HG02870 (cell line): ENCODE measurements around the gene TULP3.

ENCODE experiments used
- ATAC-seq: cut with Tn5 transposase; IDR thresholded peaks from one replicate; pipeline ENCODE4 v1.9.1; 2021; ENCODE audit warnings: mild to moderate bottlenecking, moderate library complexity; ENCODE audit not compliant: unreplicated experiment

Gene TULP3

GRCh38 chr12:2963760-2964292 lies 73.1 kb downstream of the TULP3 start:
- no peak for ATAC-seq

DNA sequence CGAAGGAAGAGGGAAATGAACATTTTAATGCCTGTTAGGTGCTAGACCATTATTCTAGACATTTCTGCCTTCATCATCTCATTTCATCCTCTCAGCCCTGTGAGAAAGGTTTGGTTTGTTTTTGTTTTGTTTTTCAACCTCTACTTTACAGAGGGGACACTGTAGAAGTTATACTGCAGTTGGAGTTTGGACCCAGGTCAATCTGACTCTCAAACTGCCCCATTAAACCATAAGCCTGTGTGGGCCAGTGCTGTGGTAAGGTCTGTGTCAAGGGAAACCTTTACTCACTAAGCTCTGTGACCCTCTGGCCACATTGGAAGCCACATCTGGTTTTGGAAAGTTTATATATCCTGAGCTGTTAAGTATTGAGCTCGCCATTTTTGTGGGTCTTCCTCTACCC lies 77.0 kb downstream of the TULP3 start:
- no peak for ATAC-seq

GRCh38 chr12:2970744-2971143 lies 80.1 kb downstream of the TULP3 start:
- ATAC-seq = no peak

DNA sequence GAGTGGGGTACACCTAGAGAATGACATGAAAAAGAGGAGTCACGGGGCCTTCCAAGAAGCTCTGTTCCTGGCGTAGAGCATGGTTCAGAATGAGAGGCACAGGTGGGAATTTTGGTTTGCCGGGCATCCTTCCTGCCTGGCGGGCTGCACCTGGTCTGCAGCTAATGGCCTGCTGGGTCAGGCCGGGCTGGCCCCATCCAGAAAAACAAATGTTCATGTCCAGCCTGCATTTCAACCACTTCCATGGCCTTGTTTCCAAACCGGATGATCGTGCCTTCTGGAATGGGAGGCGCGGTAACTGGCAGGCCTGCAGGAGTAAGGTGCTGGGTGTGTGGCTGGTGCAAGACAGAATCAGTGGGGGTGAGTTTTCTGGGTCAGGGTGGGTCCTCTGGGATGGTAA lies 82.9 kb downstream of the TULP3 start:
- no peak for ATAC-seq

DNA sequence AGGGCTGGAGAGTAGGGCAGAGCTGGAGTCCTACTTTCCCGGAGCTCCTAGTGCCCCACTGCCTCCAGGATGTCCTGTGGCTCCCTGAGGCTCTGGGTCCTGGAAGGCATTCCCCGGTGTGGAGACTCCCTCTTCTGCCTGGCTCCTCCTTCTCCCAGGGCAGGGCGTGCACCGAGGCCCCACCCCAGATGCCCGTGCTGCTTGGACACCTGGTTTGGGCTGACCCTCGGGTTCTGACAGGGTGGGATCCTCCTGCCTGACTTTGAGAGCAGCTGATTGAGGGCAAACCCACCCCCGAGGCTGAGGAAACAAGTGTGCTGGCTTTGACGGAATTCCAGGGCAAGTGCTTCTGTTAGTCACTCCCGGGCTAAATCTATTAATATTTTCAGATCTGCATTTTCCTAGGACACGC lies 83.9 kb downstream of the TULP3 start:
- no peak for ATAC-seq

- ATAC-seq = no peak
Measured at GRCh38 chr12:2976581-2976996, 85.9 kb downstream of the TULP3 start.

DNA sequence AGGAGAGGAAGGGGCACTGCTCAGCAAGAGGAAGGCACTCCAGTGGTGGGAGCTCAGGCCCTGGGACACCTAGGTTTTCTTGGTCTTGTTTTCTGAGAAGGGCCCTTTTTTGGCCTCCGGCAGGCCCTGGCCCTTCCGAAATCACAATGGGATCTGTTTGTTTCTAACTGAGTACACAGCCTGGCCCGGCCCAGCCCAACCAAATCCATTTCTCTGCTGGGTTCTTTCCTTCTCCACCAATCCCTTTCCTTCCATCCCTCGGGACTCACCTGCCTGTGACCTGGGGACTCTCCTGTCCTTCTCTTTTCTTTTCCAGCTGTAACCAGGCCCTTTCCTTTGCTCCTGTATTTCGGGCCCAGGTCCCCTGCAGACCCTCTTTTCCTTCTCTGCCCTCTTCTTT lies 87.1 kb downstream of the TULP3 start:
- no peak for ATAC-seq

GRCh38 chr12:2979806-2980205 lies 89.1 kb downstream of the TULP3 start:
- ATAC-seq = no peak

- no peak for ATAC-seq
Measured at GRCh38 chr12:2980630-2981029, 89.9 kb downstream of the TULP3 start.

DNA sequence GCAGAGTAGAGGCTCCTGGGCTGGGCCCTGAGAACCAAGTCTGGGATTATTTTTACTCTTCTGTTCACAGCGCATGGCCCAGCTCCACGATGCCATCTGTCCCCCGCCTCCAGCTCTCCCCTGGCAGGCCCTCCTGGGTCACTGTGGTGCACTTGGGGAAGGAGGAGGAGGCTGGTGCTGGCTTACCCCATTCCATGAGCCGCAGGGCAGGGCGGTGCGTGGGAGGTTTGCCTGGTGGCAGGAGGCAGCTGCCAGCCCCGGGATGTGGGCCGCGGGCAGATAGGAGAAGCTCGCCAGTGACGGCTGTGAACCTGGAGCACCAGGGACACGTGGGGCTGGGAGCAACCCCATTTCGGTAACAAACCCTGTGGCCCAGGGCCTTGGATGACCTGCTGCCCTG lies 91.7 kb downstream of the TULP3 start:
- ATAC-seq = no peak

- ATAC-seq = no peak
Measured at GRCh38 chr12:2984249-2984648, 93.6 kb downstream of the TULP3 start.

- ATAC-seq = no peak
Measured at GRCh38 chr12:2984698-2985097, 94.0 kb downstream of the TULP3 start.

DNA sequence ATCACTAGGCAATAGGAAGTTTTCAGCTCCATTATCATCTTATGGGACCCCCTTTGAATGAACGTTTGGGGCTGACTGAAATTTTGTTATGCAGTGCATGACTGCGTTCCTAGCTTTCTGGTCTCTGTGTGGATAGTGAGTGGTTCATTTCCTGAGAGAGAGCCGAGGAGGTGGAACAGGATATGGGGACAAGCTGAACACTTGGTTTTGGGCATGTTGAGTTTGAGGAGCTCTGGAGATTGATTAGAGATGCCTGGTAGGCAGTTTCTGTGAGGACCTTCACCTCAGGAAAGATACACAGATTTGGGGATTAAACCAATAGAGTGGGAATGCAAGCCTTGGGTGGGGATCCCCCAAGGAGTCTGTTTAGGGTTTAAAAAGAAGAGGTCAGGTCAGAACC lies 96.2 kb downstream of the TULP3 start:
- ATAC-seq = no peak

GRCh38 chr12:2988494-2988893 lies 97.8 kb downstream of the TULP3 start:
- ATAC-seq = no peak
